Uterus (tissue), 2 donors: ENCODE data around the gene FLACC1.

ENCODE experiments used
- POLR2A ChIP-seq, 2 donors: fragments of 450-650 bp; IDR thresholded peaks; one replicate each; pipeline ENCODE4 v1.6.1; 2016; ENCODE audit warnings: antibody characterized with exemption in 2 of 2, mild to moderate bottlenecking in 1 of 2, moderate library complexity in 1 of 2
- TF ChIP-seq, protein P1 (sequence below), 4 experiments: fragments of 200-600 bp in 2 of 4; fragments of 450-650 bp in 2 of 4; sonication (generic) in 2 of 4; IDR thresholded peaks; one replicate each; pipeline ENCODE4 v1.5.1; 2016 to 2019; ENCODE audit warnings: antibody characterized with exemption in 4 of 4, mild to moderate bottlenecking in 2 of 4, moderate library complexity in 1 of 4

DNA sequence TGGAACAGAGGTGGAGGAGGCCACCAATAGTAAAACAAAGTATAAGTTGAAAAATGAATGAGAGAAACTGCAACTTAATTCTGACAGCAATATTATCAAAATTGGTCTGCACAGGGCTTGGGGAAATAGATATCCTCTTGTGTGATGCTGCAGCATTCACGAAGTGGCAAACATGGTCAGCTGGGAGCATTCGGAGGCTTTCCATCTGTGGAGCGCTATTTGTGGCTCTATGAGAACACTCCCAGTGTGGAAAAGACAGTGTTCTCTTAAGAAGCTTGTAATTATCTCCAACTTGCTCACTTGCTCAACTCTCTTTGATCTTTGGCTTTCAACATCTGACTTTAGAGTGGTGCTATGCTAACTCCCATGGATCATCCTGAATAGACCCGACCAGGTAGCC, 3.1 kb upstream of the FLACC1 start:
- TF ChIP-seq, protein P1, sequence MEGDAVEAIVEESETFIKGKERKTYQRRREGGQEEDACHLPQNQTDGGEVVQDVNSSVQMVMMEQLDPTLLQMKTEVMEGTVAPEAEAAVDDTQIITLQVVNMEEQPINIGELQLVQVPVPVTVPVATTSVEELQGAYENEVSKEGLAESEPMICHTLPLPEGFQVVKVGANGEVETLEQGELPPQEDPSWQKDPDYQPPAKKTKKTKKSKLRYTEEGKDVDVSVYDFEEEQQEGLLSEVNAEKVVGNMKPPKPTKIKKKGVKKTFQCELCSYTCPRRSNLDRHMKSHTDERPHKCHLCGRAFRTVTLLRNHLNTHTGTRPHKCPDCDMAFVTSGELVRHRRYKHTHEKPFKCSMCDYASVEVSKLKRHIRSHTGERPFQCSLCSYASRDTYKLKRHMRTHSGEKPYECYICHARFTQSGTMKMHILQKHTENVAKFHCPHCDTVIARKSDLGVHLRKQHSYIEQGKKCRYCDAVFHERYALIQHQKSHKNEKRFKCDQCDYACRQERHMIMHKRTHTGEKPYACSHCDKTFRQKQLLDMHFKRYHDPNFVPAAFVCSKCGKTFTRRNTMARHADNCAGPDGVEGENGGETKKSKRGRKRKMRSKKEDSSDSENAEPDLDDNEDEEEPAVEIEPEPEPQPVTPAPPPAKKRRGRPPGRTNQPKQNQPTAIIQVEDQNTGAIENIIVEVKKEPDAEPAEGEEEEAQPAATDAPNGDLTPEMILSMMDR (IDR thresholded peaks at IDR 0.05) = no peak
- no peak for TF ChIP-seq POLR2A (IDR thresholded peaks at IDR 0.05)
